SH-SY5Y (cell line): ENCODE measurements around the gene CEP85L.

Experiments used
- GATA2 ChIP-seq: IDR thresholded peaks from 2 replicates; pipeline ENCODE4 v1.6.1; 2011; ENCODE audit warnings: mild to moderate bottlenecking, low read depth, low read length
- GATA3 ChIP-seq: IDR thresholded peaks from 2 replicates; pipeline ENCODE4 v1.6.1; 2011; ENCODE audit warnings: low read depth, mild to moderate bottlenecking, low read length, moderate library complexity

- no peak for TF ChIP-seq GATA3
- no peak for TF ChIP-seq GATA2
These were observed 81.9 kb downstream of the CEP85L start for GRCh38 chr6:118569498-118569897.
